GM18502 (cell line): ENCODE results near the gene OR6C65.

Source experiments
- ATAC-seq: cut with Tn5 transposase; IDR thresholded peaks from one replicate; pipeline ENCODE4 v1.9.1; 2021; ENCODE audit warnings: mild to moderate bottlenecking; ENCODE audit not compliant: unreplicated experiment, poor library complexity

The OR6C65 gene

GRCh38 chr12:55443776-55444175, 43.4 kb downstream of the OR6C65 start, which contains the start of gene OR6C2:
Gene OR6C2 (plus strand): TSS chr12:55444076. CDS start chr12:55452214, 8,138 bp downstream.
- ATAC-seq: no peak

- ATAC-seq: no peak
Observed at GRCh38 chr12:55445357-55445756, 45.0 kb downstream of the OR6C65 start.

- no peak for ATAC-seq
Observed at GRCh38 chr12:55446326-55446725, 46.0 kb downstream of the OR6C65 start.

GRCh38 chr12:55448825-55449224, 48.5 kb downstream of the OR6C65 start:
- no peak for ATAC-seq
